Nephron progenitor cell (in vitro differentiated cells): Measurements from ENCODE around the gene ZBTB7C.
A peak's percentile ranks its signal among the peaks of the same experiment; 100 is the strongest.

ENCODE experiments used
- DNase-seq: peaks from one replicate; pipeline ENCODE4 v3.0.0; 2021
- H3K27ac Mint-ChIP-seq: 2 replicates; pipeline ENCODE4 v1.8.0; 2021; ENCODE audit warnings: mild to moderate bottlenecking, moderate library complexity, mixed read lengths
- H3K27me3 Mint-ChIP-seq: 2 replicates; pipeline ENCODE4 v1.8.0; 2021; ENCODE audit warnings: mild to moderate bottlenecking, low read depth, mixed read lengths; ENCODE audit not compliant: poor library complexity
- H3K36me3 Mint-ChIP-seq: 2 replicates; pipeline ENCODE4 v1.8.0; 2021; ENCODE audit warnings: low read depth, mixed read lengths
- H3K4me1 Mint-ChIP-seq: 2 replicates; pipeline ENCODE4 v1.8.0; 2021; ENCODE audit warnings: mixed read lengths
- H3K4me3 Mint-ChIP-seq: 2 replicates; pipeline ENCODE4 v1.8.0; 2021; ENCODE audit warnings: mild to moderate bottlenecking, moderate library complexity, mixed read lengths
- H3K9me3 Mint-ChIP-seq: 2 replicates; pipeline ENCODE4 v1.8.0; 2021; ENCODE audit warnings: mild to moderate bottlenecking, moderate library complexity, mixed read lengths
- TF ChIP-seq, protein P1 (sequence below): fragments of 200-600 bp; sonication (generic); IDR thresholded peaks from 2 replicates; pipeline ENCODE4 v1.5.0; 2021; ENCODE audit warnings: antibody characterized with exemption

The ZBTB7C gene

DNA sequence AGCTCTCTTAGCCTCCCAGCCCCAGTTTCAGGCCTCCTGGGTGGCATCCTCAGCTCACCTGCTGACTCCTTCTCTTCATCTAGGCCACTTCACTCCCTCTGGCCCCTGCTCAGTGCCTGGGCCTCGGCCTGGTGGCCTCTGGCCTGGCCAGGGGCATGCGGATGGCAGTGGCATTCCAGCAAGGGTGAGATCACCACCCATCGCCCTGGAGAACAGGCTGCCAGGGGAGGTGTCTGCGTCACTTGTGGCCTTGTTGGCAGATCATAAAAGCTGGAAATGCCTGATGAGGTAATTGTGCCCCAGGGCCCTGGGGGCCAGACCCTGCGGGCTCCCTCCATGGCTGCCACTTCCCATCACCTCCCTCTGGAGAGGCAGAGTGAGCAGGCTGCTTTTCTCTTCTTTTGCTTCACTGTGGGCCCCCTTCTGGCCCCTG, 406.2 kb downstream of the ZBTB7C start:
- DNase-seq: no peak
- Mint-ChIP-seq H3K9me3 (peaks cover 10% of the 10 kb centered on the region), H3K4me3 (no peak overlapping the region), H3K36me3 (no peaks in the 10 kb centered on the region), H3K4me1 (peaks cover 31% of the 10 kb centered on the region), H3K27me3 (no peaks in the 10 kb centered on the region), H3K27ac (no peak overlapping the region)
- TF ChIP-seq, protein P1, sequence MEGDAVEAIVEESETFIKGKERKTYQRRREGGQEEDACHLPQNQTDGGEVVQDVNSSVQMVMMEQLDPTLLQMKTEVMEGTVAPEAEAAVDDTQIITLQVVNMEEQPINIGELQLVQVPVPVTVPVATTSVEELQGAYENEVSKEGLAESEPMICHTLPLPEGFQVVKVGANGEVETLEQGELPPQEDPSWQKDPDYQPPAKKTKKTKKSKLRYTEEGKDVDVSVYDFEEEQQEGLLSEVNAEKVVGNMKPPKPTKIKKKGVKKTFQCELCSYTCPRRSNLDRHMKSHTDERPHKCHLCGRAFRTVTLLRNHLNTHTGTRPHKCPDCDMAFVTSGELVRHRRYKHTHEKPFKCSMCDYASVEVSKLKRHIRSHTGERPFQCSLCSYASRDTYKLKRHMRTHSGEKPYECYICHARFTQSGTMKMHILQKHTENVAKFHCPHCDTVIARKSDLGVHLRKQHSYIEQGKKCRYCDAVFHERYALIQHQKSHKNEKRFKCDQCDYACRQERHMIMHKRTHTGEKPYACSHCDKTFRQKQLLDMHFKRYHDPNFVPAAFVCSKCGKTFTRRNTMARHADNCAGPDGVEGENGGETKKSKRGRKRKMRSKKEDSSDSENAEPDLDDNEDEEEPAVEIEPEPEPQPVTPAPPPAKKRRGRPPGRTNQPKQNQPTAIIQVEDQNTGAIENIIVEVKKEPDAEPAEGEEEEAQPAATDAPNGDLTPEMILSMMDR: no peak

- no peak for DNase-seq
- Mint-ChIP-seq H3K9me3 (peaks cover 23% of the 10 kb centered on the region), H3K4me1 (peaks cover 28% of the 10 kb centered on the region), H3K27me3 (no peaks in the 10 kb centered on the region), H3K27ac (no peak overlapping the region), H3K4me3 (no peak overlapping the region), H3K36me3 (no peaks in the 10 kb centered on the region)
- TF ChIP-seq, protein P1: no peak
These were observed 408.5 kb downstream of the ZBTB7C start for GRCh38 chr18:48000701-48001100.

DNA sequence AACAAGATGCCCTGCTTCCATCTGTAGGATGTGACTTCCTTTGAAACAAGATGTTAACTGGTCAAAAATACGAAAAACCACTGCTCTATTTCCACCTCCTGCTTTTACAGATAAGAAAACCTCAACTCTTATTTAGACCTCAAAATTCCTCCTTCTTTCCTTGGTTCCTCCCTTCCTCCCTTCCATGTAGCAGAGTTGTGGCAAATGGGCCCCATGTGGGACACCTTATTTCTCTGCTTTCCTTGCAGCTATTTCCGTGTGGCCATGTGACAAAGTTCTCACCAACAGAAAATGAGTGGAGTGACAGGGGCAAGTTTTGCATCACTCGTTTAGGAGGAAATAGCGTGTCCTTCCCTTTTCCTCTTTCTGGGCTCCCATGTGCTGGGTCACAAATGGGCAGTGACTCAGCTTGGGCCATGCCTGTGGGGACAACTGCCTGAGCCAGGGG, 409.4 kb downstream of the ZBTB7C start:
- no peak overlapping the region for H3K4me3 Mint-ChIP-seq
- peaks cover 23% of the 10 kb centered on the region for H3K9me3 Mint-ChIP-seq
- no peaks in the 10 kb centered on the region for H3K36me3 Mint-ChIP-seq
- TF ChIP-seq, protein P1: no peak
- peaks cover 29% of the 10 kb centered on the region for H3K4me1 Mint-ChIP-seq
- H3K27ac Mint-ChIP-seq: no peak overlapping the region
- no peak for DNase-seq
- no peaks in the 10 kb centered on the region for H3K27me3 Mint-ChIP-seq

DNA sequence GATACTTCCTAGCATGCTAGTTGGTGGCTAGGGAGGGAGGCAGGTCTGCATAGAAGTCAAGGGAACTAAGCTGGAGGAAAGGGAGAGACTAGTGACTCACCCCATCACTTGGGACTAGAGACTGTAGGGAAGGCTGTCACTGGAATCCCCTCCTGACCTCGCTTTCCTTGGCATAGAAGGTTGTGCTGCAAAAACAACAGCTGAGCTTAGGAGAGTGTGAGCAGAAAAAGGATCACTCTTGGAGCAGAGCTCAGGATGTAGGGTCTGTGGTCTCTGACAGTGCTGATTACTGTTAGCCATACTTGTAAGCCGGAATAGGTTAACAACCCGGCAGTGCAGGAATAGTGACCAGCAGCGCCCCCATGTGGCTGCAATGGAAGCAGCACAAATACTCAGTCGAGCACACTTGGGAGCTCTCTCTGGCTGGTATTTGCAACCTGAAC, 411.8 kb downstream of the ZBTB7C start:
- Mint-ChIP-seq H3K4me3 (no peak overlapping the region), H3K4me1 (peaks cover 29% of the 10 kb centered on the region), H3K36me3 (no peaks in the 10 kb centered on the region), H3K27ac (no peak overlapping the region), H3K9me3 (peaks cover 23% of the 10 kb centered on the region), H3K27me3 (peaks cover 4% of the 10 kb centered on the region)
- TF ChIP-seq, protein P1: peak; percentile 46
- peak; percentile 34 for DNase-seq

DNA sequence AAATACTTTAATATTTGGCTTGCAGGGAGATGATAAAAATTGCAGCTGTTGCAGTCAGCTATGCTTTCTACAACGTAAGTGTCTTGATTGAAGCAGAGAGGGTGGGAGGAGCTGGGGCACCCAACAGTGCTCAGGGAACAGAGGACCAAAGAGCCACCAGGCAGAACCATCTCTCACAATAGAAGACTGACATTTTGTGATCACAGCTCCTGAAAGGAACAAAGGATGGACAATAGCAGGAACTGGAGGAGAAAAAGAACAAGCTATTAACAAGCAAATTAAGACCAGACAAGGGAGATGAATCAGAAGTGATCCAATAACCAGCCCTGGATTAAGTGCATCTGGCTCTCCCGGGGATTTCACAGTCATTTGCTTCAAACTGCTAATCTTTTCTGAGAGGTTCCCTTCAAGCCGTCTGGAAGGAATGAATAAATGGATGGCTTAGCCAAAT, 413.1 kb downstream of the ZBTB7C start:
- Mint-ChIP-seq H3K36me3 (no peaks in the 10 kb centered on the region), H3K4me1 (peaks cover 38% of the 10 kb centered on the region), H3K27me3 (peaks cover 4% of the 10 kb centered on the region), H3K9me3 (peaks cover 18% of the 10 kb centered on the region), H3K4me3 (no peak overlapping the region), H3K27ac (no peak overlapping the region)
- no peak for DNase-seq
- TF ChIP-seq, protein P1: no peak

DNA sequence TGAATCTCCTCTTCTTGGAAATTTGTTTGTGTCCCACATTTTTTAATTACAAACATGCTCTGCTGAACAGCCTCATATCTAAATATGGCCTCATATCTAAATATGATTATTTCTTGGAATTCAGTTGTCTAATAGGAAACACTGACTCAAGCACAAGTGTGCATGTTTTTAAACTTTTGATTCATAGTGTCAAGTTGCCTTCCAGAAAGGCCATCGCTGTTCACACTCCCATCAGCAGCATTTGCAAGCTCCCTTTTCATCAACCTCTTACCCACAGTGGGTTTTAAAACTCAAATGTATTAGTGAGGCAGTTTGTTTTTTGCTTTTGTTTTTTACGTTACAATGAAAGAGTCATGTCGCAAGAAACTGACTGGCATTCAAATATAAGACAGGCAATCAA, 413.5 kb downstream of the ZBTB7C start:
- Mint-ChIP-seq H3K36me3 (no peaks in the 10 kb centered on the region), H3K27ac (no peak overlapping the region), H3K27me3 (peaks cover 4% of the 10 kb centered on the region), H3K4me1 (peaks cover 40% of the 10 kb centered on the region), H3K9me3 (peaks cover 18% of the 10 kb centered on the region), H3K4me3 (no peak overlapping the region)
- TF ChIP-seq, protein P1: no peak
- no peak for DNase-seq
